Fibroblast of lung (primary cell): ENCODE measurements around the gene PYGO2.

Experiments used
- CTCF ChIP-seq, 2 donors: IDR thresholded peaks in 1 of 2; conservative IDR thresholded peaks in 1 of 2; 1 replicate in 1 of 2; 2 replicates in 1 of 2; pipeline ENCODE4 v1.5.1; 2011 to 2012; ENCODE audit warnings: low read length in 2 of 2, control low read depth in 1 of 2, inconsistent platforms in 1 of 2, low read depth in 1 of 2, mild to moderate bottlenecking in 1 of 2
- EZH2 ChIP-seq: IDR thresholded peaks from 2 replicates; pipeline ENCODE4 v1.5.1; 2012; ENCODE audit warnings: low read length, control low read depth, mild to moderate bottlenecking; ENCODE audit errors: missing control alignments

DNA sequence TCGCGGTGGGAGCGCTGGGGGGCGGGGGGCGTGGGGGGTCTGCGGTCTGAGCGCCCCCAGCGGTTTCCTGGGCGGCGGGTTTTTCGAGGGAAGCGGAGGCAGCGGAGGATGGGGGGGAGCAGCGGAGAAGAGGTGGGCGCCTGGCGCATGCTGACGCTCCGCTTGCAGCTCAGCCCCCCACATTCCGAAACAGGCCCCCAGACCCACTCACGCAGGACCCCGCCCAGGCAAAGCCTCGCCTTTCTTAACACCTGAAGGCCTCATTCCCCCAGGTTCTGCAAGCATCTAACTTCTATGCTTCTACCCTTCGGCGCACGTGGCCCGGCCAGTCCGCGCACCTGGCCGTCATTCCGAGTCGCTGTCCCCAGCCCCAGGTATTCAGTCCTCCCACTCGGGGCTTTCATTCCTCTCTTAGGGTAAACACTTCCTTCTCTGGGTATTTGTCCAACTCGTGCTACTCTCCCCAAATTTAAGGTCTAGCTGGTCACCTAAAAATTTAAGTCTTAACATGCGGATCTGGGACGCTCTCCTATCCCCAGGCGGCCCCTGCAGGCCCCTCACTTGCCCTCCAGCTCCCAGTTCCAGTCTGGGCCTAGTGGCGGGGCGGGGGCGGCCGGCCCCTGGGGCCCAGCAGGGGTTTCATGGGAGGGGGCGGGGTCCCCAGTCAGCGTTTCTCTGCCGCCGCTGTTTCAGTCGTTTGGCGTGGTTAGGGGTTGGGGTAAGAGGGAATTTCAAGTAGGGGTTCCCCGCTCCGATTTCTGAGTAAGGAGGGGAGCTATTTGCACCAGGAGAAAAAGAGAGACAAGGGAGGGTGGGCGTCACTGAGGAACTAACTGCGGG is 38.2 kb upstream of the PYGO2 start:
- TF ChIP-seq CTCF (conservative IDR thresholded peaks at IDR 0.05 in 1 of 2, IDR thresholded peaks at IDR 0.05 in 1 of 2; ENCODE audit: low read depth in 1 of 2, low read length in 2 of 2) (no peak), EZH2 (no peak)
